Measurements from ENCODE around the gene CD1D.
"Not testable (repeated sequence)": the region's sequence is repeated elsewhere in the genome, so short reads cannot be mapped to it uniquely, and the experiment has no call there.

Gene CD1D

GRCh38 chr1:158176849-158177699, 3.6 kb upstream of the CD1D start:
- DNase-seq (ENCODE audit: low spot score): not testable (repeated sequence)

GRCh38 chr1:158177700-158178450, 2.8 kb upstream of the CD1D start:
- DNase-seq (ENCODE audit: low spot score): peak; percentile 4

DNA sequence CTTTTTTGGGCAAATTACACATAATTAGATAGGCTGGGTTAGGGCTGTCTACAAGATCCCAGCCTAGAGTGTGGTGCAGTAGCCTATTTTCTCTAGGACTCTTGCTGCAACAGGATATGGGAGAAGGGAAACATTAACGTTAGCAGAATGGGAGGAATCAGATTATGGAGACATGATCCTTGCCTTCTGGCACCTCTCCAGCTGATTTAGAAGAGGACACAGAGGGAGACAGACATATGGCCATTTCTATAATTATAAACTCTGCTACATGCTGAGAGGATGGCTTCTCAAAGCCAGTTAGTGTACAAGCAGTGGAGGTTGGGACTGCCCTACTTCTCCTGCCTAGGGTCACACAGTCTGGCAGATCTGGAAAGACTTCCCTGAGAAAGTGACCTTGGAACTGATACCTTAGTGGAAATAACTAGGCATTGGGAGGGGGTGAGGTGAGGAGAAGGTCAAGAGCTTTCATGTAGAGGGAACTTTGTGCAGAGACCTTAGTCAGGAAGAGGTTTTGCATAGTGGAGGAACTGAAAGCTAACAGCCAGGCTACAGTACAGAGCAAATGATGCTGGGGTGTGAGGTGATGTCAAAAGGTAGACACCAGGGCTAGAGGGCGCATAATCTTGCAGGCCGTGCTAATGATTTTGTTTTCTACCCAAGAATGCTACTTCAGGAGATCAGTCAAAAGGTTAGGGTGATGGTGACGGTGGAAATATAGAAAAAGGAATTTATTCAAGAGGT, 1.2 kb upstream of the CD1D start:
- no peak for DNase-seq (ENCODE audit: low spot score)

DNA sequence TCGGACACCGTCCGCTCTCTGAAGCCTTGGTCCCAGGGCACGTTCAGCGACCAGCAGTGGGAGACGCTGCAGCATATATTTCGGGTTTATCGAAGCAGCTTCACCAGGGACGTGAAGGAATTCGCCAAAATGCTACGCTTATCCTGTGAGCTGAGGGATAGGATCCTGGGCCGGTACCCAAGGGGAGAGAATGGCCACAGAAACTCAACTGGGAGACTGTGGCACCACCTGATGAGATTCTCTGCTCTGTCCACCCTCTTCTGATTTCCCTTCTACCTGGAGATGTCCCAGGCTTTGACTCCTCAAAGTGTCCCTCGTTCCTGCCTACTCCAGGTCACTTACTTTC, 855 bp downstream of the CD1D start:
- DNase-seq (ENCODE audit: low spot score): no peak

GRCh38 chr1:158185770-158186169, 5.1 kb downstream of the CD1D start:
- no peak for DNase-seq (ENCODE audit: low spot score)

GRCh38 chr1:158186180-158186579, 5.5 kb downstream of the CD1D start:
- no peak for DNase-seq (ENCODE audit: low spot score)

DNA sequence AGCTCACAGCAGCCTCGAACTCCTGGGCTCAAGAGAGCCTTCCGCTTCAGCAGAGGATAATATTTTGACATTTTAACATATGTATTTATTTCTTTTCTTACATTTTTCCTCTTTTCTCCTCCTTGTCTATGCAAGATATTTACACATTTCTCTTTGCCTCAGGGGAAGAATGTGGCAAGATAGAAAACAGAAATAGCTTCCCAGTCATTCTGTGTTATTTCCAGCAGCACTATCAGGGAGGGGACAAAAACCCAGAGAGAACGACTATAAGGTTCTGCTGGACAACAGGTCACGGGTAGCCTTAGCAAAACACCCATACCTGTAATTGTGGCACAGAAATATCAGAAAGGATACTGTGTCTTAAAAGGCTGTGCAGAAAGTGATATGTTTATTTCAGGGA, 7.9 kb downstream of the CD1D start:
- no peak for DNase-seq (ENCODE audit: low spot score)

DNA sequence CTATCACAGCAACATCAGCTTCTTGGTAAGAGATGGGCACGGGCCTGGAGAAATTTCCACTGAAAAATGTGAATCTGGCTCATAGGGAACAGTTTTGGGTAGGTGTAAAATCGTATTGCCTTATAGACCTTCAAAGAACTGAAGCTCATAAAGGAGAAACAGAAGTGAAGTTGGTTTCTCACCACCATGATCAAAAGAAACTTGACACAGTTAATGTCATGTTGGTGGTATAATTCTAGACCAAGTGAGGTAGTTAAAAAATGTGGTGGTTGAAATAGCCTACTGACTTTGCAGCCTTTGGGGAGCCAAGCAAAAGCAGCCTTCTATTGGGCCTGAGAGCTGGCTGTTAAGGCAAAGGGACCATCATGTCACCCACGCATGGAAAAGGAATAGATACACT, 8.9 kb downstream of the CD1D start:
- no peak for DNase-seq (ENCODE audit: low spot score)

GRCh38 chr1:158191299-158191698, 10.6 kb downstream of the CD1D start:
- no peak for DNase-seq (ENCODE audit: low spot score)

- DNase-seq (ENCODE audit: low spot score): no peak
Measured at GRCh38 chr1:158196461-158196860, 15.8 kb downstream of the CD1D start.

- no peak for DNase-seq (ENCODE audit: low spot score)
Measured at GRCh38 chr1:158199849-158200248, 19.2 kb downstream of the CD1D start.

DNA sequence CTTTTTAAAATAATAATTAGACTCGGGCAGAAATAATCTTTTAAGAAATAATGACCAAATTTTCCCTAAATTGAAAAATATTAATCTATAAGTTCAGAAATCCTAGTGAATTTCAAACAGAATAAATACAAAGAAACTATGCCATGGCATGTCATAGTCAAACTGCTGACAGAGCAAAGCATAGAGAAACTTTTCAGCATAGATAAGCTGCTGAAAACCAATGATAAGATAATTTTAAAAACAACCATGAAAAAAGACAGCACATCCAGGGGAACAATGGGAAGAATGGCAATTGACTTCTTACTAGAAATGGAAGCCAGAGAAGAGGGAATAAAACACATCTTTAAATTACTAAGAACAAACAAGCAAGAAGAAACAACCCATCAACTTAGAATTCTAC, 19.8 kb downstream of the CD1D start:
- no peak for DNase-seq (ENCODE audit: low spot score)

DNA sequence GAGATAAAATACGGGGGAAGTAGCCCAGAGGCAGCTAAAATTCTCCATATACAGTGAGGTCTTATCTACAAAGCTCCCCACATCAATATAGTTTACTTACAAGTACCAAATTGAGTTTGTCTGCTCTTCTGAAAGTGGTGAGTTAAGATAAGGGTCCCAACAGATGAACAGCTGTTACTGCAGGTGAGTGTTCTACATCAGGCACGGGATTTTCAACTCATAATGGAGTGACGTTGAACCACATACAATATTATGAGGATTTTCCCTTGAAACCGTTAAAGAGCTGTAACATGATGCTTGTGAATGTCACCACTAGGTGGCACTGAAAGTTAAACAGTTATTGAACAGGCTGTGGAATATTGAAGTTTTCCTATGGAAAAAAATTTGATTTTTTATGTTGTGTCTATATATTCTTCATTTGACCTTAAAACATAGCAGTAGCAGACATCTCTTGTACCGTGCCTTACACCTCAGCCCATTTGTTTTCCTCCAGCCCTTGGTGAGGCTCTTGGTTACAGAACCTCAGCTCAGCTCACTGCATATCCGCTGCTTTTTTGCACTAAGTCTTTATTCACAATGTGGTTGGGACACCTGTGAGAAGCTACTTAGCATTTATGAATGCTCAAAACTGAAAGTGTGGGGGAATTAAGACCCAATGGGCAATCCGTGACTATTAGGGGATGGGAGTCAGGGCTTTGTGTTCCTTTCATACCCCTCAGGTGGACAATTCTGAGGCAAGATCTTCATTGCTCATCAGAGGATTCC, 23.2 kb downstream of the CD1D start:
- peak; percentile 42 for DNase-seq (ENCODE audit: low spot score)

DNA sequence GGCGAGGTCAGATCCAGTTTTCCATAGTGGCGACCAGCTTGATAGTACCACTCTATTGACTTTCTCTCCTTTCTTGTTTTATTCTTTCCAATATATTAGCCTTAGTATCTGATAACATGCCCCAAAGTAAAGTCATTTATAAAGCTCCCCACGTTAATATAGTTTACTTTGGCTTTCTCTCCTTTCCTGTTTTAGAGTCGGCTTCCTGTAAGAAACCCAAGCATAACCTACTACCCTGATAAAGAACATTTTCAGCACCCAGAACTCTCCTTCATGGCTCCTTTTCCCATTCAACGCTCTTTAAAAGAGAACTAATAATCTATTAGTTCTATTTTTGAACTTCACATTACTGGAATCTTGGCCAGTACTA, 23.7 kb downstream of the CD1D start:
- no peak for DNase-seq (ENCODE audit: low spot score)

DNA sequence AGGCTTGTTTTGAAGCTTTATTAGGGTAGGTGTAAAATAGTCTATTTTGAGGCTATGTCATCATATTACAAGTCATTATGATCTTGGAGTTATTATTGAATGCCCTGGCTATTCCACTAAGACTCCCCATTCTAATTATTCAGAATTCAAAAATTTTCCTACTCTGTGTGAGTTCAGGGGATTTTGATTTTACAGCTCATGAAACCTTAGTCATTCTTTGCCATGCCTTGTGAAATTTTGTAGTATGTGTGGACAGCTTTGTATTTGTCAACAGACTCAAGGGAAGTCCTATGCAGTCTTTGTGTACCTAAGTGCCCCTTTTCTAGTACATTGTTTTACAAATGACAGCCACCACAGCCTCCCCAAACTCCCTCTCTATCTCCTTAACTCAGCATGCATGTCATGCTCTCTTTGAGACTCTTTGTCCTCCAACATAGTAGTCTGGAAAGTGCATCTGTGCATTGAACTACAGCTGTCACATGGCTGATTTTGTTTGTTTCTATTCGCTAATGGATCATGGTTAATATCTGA, 28.0 kb downstream of the CD1D start:
- DNase-seq (ENCODE audit: low spot score): no peak

DNA sequence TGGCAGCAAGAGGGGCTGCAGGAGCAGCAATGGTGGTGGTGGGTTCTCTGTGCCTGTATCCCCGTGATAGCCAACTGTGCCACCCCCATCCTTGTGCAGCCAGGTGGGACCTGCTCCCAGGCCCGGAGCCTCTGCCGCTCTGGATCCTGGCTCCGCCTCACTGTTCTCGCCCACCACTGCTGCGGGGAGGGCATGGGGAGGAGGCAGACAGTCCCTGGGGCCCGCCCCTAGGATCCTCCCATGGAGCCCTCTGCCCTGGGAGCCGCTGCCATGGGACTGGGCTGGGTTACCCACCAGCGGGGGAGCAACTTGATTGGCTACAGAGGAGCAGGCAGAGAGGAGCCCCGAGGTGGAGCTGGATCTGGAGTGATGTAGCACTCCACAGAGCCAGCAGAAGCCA, 31.6 kb downstream of the CD1D start:
- no peak for DNase-seq (ENCODE audit: low spot score)

GRCh38 chr1:158223445-158223844, 42.8 kb downstream of the CD1D start:
- DNase-seq (ENCODE audit: low spot score): not testable (repeated sequence)

- no peak for DNase-seq (ENCODE audit: low spot score)
Measured at GRCh38 chr1:158227904-158228623, 47.4 kb downstream of the CD1D start.

Data from activated CD4-positive, alpha-beta T cell treated with anti-CD3 and anti-CD28 coated beads, Interleukin-2, Interleukin-4, amounts not matched to agents 100 ng/mL and 50 ng/mL, durations not matched to agents 16 hours and 8 hours (primary cell).